Ectodermal cell (in vitro differentiated cells): ENCODE data around the gene TMUB2.

Experiments
- H3K27ac ChIP-seq: 2 replicates; pipeline ENCODE4 v1.7.0; 2013; ENCODE audit warnings: mild to moderate bottlenecking, low read depth, low read length; ENCODE audit not compliant: insufficient read depth, poor library complexity, severe bottlenecking
- H3K27me3 ChIP-seq: 2 replicates; pipeline ENCODE4 v1.7.0; 2013; ENCODE audit warnings: mild to moderate bottlenecking, low read length; ENCODE audit not compliant: insufficient read depth, control insufficient read depth, poor library complexity, severe bottlenecking
- H3K36me3 ChIP-seq: one replicate; pipeline ENCODE4 v1.7.0; 2013; ENCODE audit warnings: low read length; ENCODE audit not compliant: control insufficient read depth, insufficient read depth
- H3K4me1 ChIP-seq: one replicate; pipeline ENCODE4 v1.7.0; 2013; ENCODE audit warnings: low read length; ENCODE audit not compliant: control insufficient read depth, insufficient read depth
- H3K4me3 ChIP-seq: 2 replicates; pipeline ENCODE4 v1.7.0; 2013; ENCODE audit warnings: low read depth, low read length, control low read depth; ENCODE audit not compliant: insufficient read depth
- H3K9me3 ChIP-seq: 2 replicates; pipeline ENCODE4 v1.7.0; 2013; ENCODE audit warnings: mild to moderate bottlenecking, low read length, moderate library complexity; ENCODE audit not compliant: control insufficient read depth
- WGBS, 2 experiments: methylation state at CpG; one replicate each; pipeline ENCODE4 v1.1.7; 2013; ENCODE audit warnings: missing lambda C conversion rate in 2 of 2; 5-methylcytosine and 5-hydroxymethylcytosine counted together

TMUB2 gene

GRCh38 chr17:44203731-44204440 is 17.1 kb downstream of the TMUB2 start:
- 60 to 61% methylated on average over 9 of the region's 9 CpGs for WGBS, 2 experiments
- Histone ChIP-seq H3K27me3 (no peaks in the 10 kb centered on the region), H3K4me1 (no peaks in the 10 kb centered on the region), H3K4me3 (no peak overlapping the region), H3K36me3 (peaks cover 10% of the 10 kb centered on the region), H3K9me3 (no peaks in the 10 kb centered on the region), H3K27ac (no peak overlapping the region)

- WGBS, 2 experiments, result 92 to 93% methylated on average over 5 of the region's 5 CpGs
Measured at GRCh38 chr17:44204441-44204882, 17.7 kb downstream of the TMUB2 start.

DNA sequence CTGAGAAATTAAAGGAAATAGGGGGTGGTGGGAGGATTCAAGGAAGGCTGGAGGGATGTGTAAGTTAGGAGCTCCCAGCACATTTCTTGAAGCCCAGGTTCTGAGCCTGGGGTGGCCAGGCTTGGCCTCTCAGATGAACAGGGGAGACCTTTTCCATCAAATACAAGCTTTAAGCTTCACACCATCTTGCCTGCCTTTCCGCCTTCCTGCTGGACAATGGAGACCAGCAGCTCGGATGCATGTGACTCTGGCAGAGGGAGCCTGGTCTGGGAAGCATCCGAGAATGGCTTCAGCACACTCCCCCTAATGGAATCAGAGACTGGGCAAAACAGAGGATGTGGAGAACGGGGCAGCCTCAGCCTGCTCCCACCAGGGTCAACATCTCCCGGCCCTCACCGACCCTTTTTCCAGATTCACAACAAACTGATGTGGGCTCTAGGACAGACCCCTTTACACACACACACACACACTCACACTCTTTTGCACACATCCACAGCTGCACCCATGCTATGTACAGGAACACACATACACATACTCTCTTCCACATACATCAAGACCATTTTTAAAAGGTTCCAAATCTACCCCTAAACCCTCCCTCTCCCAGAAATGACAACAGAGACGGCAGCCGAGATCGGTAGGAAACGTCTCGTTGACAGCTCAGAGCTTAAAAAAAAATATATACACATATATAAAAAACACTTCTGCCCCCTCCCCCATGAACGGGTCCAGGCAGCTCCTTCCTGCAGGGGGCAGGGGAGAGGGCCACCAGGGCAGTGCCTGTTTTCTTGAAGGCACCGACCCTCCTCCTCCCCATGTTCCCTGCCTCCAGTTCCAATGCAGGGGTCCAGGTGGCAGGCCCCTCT is 19.4 kb downstream of the TMUB2 start:
- Histone ChIP-seq H3K36me3 (peaks cover 19% of the 10 kb centered on the region), H3K27ac (no peak overlapping the region), H3K4me1 (peaks cover 7% of the 10 kb centered on the region), H3K9me3 (no peaks in the 10 kb centered on the region), H3K4me3 (no peak overlapping the region), H3K27me3 (no peaks in the 10 kb centered on the region)
- WGBS, 2 experiments, result 84 to 86% methylated on average over 13 of the region's 13 CpGs

More at GRCh38 chr17:44204441-44204882, 17.7 kb downstream of the TMUB2 start:
- Histone ChIP-seq H3K4me1 (no peaks in the 10 kb centered on the region), H3K27ac (no peak overlapping the region), H3K4me3 (no peak overlapping the region), H3K27me3 (no peaks in the 10 kb centered on the region), H3K9me3 (no peaks in the 10 kb centered on the region), H3K36me3 (peaks cover 15% of the 10 kb centered on the region)

DNA sequence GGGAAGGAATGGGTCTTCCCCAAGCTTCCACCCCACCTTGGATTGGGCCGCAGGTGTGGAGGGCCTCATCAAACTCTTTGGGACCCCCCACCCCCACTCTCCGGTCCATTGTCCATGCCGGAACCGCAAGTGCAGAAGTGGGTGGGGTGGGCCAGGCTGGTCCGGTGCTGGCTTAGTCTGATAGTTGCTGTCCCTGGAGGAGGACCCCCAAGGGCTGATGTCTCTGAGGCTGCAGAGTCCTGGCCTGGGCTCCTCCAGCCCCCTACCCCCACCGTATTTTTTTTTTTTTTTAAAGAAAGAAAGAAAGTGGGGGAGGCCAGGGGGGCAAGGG is 20.0 kb downstream of the TMUB2 start:
- no peaks in the 10 kb centered on the region for H3K9me3 ChIP-seq
- H3K27me3 ChIP-seq, result no peaks in the 10 kb centered on the region
- H3K4me3 ChIP-seq, result no peak overlapping the region
- peaks cover 7% of the 10 kb centered on the region for H3K4me1 ChIP-seq
- 97 to 98% methylated on average over 6 of the region's 6 CpGs for WGBS, 2 experiments
- peaks cover 24% of the 10 kb centered on the region for H3K36me3 ChIP-seq
- H3K27ac ChIP-seq, result no peak overlapping the region

DNA sequence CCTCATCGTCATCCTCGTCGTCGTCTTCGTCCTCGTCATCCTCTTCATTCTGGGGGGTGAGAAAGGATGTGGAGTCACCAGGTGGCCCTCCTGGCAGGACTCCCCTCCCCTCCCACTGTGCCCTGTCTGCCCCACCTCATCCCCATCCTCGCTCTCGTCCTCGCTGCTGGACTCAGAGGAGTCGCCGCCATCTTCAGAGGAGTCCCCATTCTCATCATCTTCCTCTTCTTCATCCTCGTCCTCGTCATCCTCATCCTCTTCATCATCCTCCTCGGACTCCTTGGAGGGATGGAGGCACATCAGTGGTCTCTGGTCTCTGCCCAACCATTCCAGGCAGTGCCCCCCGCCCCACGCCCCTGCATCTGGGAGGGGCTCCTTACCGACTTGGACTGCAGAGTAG is 20.5 kb downstream of the TMUB2 start:
- WGBS, 2 experiments, result 92 to 94% methylated on average over 17 of the region's 17 CpGs
- H3K36me3 ChIP-seq, result peaks cover 24% of the 10 kb centered on the region

GRCh38 chr17:44207743-44208142 is 21.0 kb downstream of the TMUB2 start:
- Histone ChIP-seq H3K27me3 (no peaks in the 10 kb centered on the region), H3K9me3 (no peaks in the 10 kb centered on the region), H3K27ac (no peak overlapping the region), H3K4me3 (no peak overlapping the region), H3K36me3 (peaks cover 24% of the 10 kb centered on the region), H3K4me1 (peaks cover 7% of the 10 kb centered on the region)
- WGBS, 2 experiments, result 92 to 94% methylated on average over 5 of the region's 5 CpGs

More for the DNA sequence above, 20.5 kb downstream of the TMUB2 start:
- Histone ChIP-seq H3K27me3 (no peaks in the 10 kb centered on the region), H3K9me3 (no peaks in the 10 kb centered on the region), H3K4me3 (no peak overlapping the region), H3K4me1 (peaks cover 7% of the 10 kb centered on the region), H3K27ac (no peak overlapping the region)

DNA sequence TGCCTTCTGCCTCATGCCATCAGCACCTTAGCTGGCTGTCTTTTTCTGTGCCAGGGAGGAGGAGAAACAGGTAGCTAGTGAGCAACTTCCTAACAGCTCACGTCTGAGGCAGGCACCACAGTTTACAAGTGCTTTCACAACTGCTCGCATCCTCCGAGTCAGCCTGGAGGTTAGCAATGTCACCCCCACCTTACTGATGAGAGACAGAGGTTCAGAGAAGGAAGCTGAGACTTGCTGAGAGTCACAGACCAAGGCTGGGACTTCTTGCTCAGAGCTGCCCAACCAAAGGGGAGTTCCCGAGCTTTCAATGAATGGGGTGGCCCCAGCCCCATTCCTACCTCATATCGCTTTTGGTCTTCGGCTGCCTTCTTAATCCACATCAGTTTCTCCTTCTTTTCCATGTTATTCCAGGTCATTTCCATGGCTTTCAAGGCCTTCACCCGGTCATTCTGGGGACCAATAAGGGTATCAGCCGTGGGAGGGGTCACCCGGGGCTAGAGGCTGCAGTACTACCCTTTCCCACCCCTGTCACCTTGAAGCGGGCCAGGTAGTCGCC is 23.1 kb downstream of the TMUB2 start:
- no peaks in the 10 kb centered on the region for H3K27me3 ChIP-seq
- H3K36me3 ChIP-seq, result peaks cover 29% of the 10 kb centered on the region
- H3K27ac ChIP-seq, result no peak overlapping the region
- no peaks in the 10 kb centered on the region for H3K9me3 ChIP-seq
- H3K4me1 ChIP-seq, result peaks cover 7% of the 10 kb centered on the region
- no peak overlapping the region for H3K4me3 ChIP-seq
- 88% methylated on average over 11 of the region's 11 CpGs for WGBS, 2 experiments

GRCh38 chr17:44210342-44211192 is 23.8 kb downstream of the TMUB2 start:
- no peak overlapping the region for H3K4me3 ChIP-seq
- peaks cover 7% of the 10 kb centered on the region for H3K4me1 ChIP-seq
- peaks cover 36% of the 10 kb centered on the region for H3K36me3 ChIP-seq
- 43 to 46% methylated on average over 64 of the region's 64 CpGs for WGBS, 2 experiments
- no peaks in the 10 kb centered on the region for H3K27me3 ChIP-seq
- H3K27ac ChIP-seq, result peak overlapping the region; percentile 50
- no peaks in the 10 kb centered on the region for H3K9me3 ChIP-seq

GRCh38 chr17:44211281-44212265 is 24.8 kb downstream of the TMUB2 start:
- peaks cover 46% of the 10 kb centered on the region for H3K36me3 ChIP-seq
- peaks cover 7% of the 10 kb centered on the region for H3K4me1 ChIP-seq
- H3K9me3 ChIP-seq, result no peaks in the 10 kb centered on the region
- H3K27me3 ChIP-seq, result no peaks in the 10 kb centered on the region
- 93 to 95% methylated on average over 30 of the region's 30 CpGs for WGBS, 2 experiments
- no peak overlapping the region for H3K27ac ChIP-seq
- no peak overlapping the region for H3K4me3 ChIP-seq
